HepG2 (cell line): ENCODE results near the gene UBE2L6. TPM values are rescaled to one million over a fixed set of nuclear protein-coding genes. Genes with fewer than 3 reads are reported as not detected.

Experiments used
- CEBPZ ChIP-seq: IDR thresholded peaks from 2 replicates; pipeline ENCODE4 v1.6.1; 2012; ENCODE audit warnings: low read length, improper control_type of control experiment
- SATB2 ChIP-seq: sonication (generic); formaldehyde crosslinking; IDR thresholded peaks from 2 replicates; pipeline ENCODE4 v1.5.0; 2020; ENCODE audit warnings: missing genetic modification reagents
- ZMYM3 ChIP-seq: sonication (generic); formaldehyde crosslinking; IDR thresholded peaks from 2 replicates; pipeline ENCODE4 v1.5.1; 2020; ENCODE audit warnings: mild to moderate bottlenecking, missing genetic modification reagents
- polyA plus RNA-seq, 8 experiments: library from polyadenylated mRNA; depleted of rRNA in 3 of 8; stranded (reverse) in 7 of 8; unstranded in 1 of 8; fragments of >200 nt; fragmentation: Illumina TruSeq in 4 of 8; extraction: Trizol in 4 of 8; gene quantifications; 2 replicates each; pipeline versions ENCODE4 v1.2.1 to v1.2.3, GENCODE V29; 2011 to 2016; ENCODE audit warnings: low read depth in 4 of 8, missing spikeins in 1 of 8, mixed read lengths in 1 of 8; ENCODE audit not compliant: insufficient read depth in 1 of 8
- total RNA-seq, 5 experiments: library from RNA; depleted of rRNA; stranded (reverse); fragments of >200 nt; fragmentation: Illumina TruSeq; extraction: Trizol; gene quantifications; 2 replicates each; pipeline ENCODE4 v1.2.3, GENCODE V29; 2016; ENCODE audit warnings: low read depth in 1 of 5
- TF ChIP-seq, protein P1 (sequence below): sonication (generic); formaldehyde crosslinking; IDR thresholded peaks from 2 replicates; pipeline ENCODE4 v1.9.0; 2021; ENCODE audit warnings: missing genetic modification reagents, borderline replicate concordance
- TF ChIP-seq, protein P2 (sequence below): sonication (generic); formaldehyde crosslinking; IDR thresholded peaks from 2 replicates; pipeline ENCODE4 v1.8.0; 2022; ENCODE audit warnings: missing genetic modification reagents, low read depth, mild to moderate bottlenecking, borderline replicate concordance

The UBE2L6 gene
- total and polyA plus RNA-seq, 2 of the 13 experiments (the other 11 are each of a cell fraction or from before 2014, with no cell fraction given), result 30.3 to 30.4 TPM

- peak; percentile 63; the same call in 1 of the 2 replicates for TF ChIP-seq SATB2 (CRISPR knock-in tag)
- TF ChIP-seq, protein P1, sequence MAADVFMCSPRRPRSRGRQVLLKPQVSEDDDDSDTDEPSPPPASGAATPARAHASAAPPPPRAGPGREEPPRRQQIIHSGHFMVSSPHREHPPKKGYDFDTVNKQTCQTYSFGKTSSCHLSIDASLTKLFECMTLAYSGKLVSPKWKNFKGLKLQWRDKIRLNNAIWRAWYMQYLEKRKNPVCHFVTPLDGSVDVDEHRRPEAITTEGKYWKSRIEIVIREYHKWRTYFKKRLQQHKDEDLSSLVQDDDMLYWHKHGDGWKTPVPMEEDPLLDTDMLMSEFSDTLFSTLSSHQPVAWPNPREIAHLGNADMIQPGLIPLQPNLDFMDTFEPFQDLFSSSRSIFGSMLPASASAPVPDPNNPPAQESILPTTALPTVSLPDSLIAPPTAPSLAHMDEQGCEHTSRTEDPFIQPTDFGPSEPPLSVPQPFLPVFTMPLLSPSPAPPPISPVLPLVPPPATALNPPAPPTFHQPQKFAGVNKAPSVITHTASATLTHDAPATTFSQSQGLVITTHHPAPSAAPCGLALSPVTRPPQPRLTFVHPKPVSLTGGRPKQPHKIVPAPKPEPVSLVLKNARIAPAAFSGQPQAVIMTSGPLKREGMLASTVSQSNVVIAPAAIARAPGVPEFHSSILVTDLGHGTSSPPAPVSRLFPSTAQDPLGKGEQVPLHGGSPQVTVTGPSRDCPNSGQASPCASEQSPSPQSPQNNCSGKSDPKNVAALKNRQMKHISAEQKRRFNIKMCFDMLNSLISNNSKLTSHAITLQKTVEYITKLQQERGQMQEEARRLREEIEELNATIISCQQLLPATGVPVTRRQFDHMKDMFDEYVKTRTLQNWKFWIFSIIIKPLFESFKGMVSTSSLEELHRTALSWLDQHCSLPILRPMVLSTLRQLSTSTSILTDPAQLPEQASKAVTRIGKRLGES (CRISPR knock-in tag), result no peak
- TF ChIP-seq, protein P2, sequence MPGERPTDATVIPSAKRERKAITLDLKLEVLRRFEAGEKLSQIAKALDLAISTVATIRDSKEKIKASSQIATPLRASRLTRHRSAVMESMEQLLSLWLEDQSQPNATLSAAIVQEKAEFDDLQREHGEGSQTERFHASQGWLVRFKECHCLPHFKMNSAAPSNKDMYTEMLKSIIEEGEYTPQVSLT (CRISPR knock-in tag), result no peak
- no peak for TF ChIP-seq CEBPZ
- TF ChIP-seq ZMYM3 (CRISPR knock-in tag), result peak; percentile 92
Measured at GRCh38 chr11:57530215-57530595, 37.3 kb downstream of the UBE2L6 start (continued).
